SK-N-SH treated with all-trans-retinoic acid at 6 μM for 48 hours (cell line): ENCODE data around the gene DACT3.

ENCODE experiments used
- ATAC-seq: fragments of 200-7000 bp; cut with Tn5 transposase; 3 replicates; pipeline ENCODE4 v1.9.1; 2020; ENCODE audit warnings: mild to moderate bottlenecking, moderate library complexity
- ARNTL ChIP-seq: fragments of 450-650 bp; formaldehyde crosslinking; IDR thresholded peaks from 2 replicates; pipeline ENCODE4 v1.5.0; 2020; ENCODE audit warnings: low read depth, mild to moderate bottlenecking, moderate library complexity, borderline replicate concordance
- BACH2 ChIP-seq: fragments of 250-450 bp; sonication (Bioruptor Pico); IDR thresholded peaks from 2 replicates; pipeline ENCODE4 v1.9.0; 2021; ENCODE audit warnings: mild to moderate bottlenecking, borderline replicate concordance
- CSDC2 ChIP-seq: fragments of 250-450 bp; sonication (Bioruptor Pico); IDR thresholded peaks from 2 replicates; pipeline ENCODE4 v1.5.0; 2020; ENCODE audit warnings: mild to moderate bottlenecking, moderate library complexity
- ESRRG ChIP-seq: fragments of 250-450 bp; sonication (Bioruptor Pico); IDR thresholded peaks from 2 replicates; pipeline ENCODE4 v1.6.1; 2021; ENCODE audit warnings: mild to moderate bottlenecking
- GLIS3 ChIP-seq: fragments of 250-450 bp; sonication (Bioruptor Pico); IDR thresholded peaks from 2 replicates; pipeline ENCODE4 v1.5.0; 2020; ENCODE audit warnings: mild to moderate bottlenecking, moderate library complexity
- ISL1 ChIP-seq: fragments of 250-450 bp; sonication (Bioruptor Pico); IDR thresholded peaks from 2 replicates; pipeline ENCODE4 v2.1.2; 2022; ENCODE audit warnings: mild to moderate bottlenecking, moderate library complexity
- OSR1 ChIP-seq: fragments of 250-450 bp; sonication (Bioruptor Pico); IDR thresholded peaks from 2 replicates; pipeline ENCODE4 v1.8.0; 2022; ENCODE audit warnings: moderate library complexity, mild to moderate bottlenecking, inconsistent platforms
- PPARA ChIP-seq: fragments of 250-450 bp; sonication (Bioruptor Pico); IDR thresholded peaks from 2 replicates; pipeline ENCODE4 v1.5.0; 2020; ENCODE audit warnings: mild to moderate bottlenecking, borderline replicate concordance
- RARB ChIP-seq: fragments of 250-450 bp; sonication (Bioruptor Pico); IDR thresholded peaks from 2 replicates; pipeline ENCODE4 v1.8.0; 2021; ENCODE audit warnings: mild to moderate bottlenecking, moderate library complexity
- SNAI2 ChIP-seq: fragments of 250-450 bp; sonication (Bioruptor Pico); IDR thresholded peaks from 2 replicates; pipeline ENCODE4 v1.5.0; 2020; ENCODE audit warnings: mild to moderate bottlenecking, moderate library complexity
- TCF4 ChIP-seq: fragments of 250-450 bp; sonication (Bioruptor Pico); IDR thresholded peaks from 2 replicates; pipeline ENCODE4 v1.8.0; 2021; ENCODE audit warnings: mild to moderate bottlenecking, moderate library complexity, borderline replicate concordance
- TOX ChIP-seq: fragments of 250-450 bp; sonication (Bioruptor Pico); IDR thresholded peaks from 2 replicates; pipeline ENCODE4 v1.8.0; 2021; ENCODE audit warnings: mild to moderate bottlenecking, moderate library complexity, borderline replicate concordance
- TSHZ2 ChIP-seq: fragments of 250-450 bp; sonication (Bioruptor Pico); IDR thresholded peaks from 2 replicates; pipeline ENCODE4 v1.5.0; 2020; ENCODE audit warnings: mild to moderate bottlenecking, moderate library complexity
- ZC3H10 ChIP-seq: fragments of 250-450 bp; sonication (Bioruptor Pico); IDR thresholded peaks from 2 replicates; pipeline ENCODE4 v1.5.1; 2021; ENCODE audit warnings: mild to moderate bottlenecking, moderate library complexity
- ZFP3 ChIP-seq: fragments of 250-450 bp; sonication (Bioruptor Pico); IDR thresholded peaks from 2 replicates; pipeline ENCODE4 v1.5.0; 2020; ENCODE audit warnings: mild to moderate bottlenecking, moderate library complexity
- ZNF565 ChIP-seq: fragments of 450-650 bp; formaldehyde crosslinking; conservative IDR thresholded peaks from 2 replicates; pipeline ENCODE4 v1.5.0; 2020; ENCODE audit warnings: low read depth, mild to moderate bottlenecking, moderate library complexity
- ZNF70 ChIP-seq: fragments of 450-650 bp; formaldehyde crosslinking; IDR thresholded peaks from 2 replicates; pipeline ENCODE4 v1.5.0; 2020; ENCODE audit warnings: mild to moderate bottlenecking, moderate library complexity
- ZNF8 ChIP-seq: fragments of 450-650 bp; formaldehyde crosslinking; IDR thresholded peaks from 2 replicates; pipeline ENCODE4 v1.5.0; 2020; ENCODE audit warnings: mild to moderate bottlenecking, moderate library complexity
- TF ChIP-seq, protein P1 (sequence below): fragments of 250-450 bp; sonication (Bioruptor Pico); IDR thresholded peaks from 2 replicates; pipeline ENCODE4 v1.5.1; 2020; ENCODE audit warnings: low read depth, mild to moderate bottlenecking, moderate library complexity
- TF ChIP-seq, protein P2 (sequence below): fragments of 250-450 bp; sonication (Bioruptor Pico); IDR thresholded peaks from 2 replicates; pipeline ENCODE4 v1.8.0; 2020; ENCODE audit warnings: mild to moderate bottlenecking, moderate library complexity, borderline replicate concordance
- TF ChIP-seq, protein P3 (sequence below): fragments of 250-450 bp; sonication (Bioruptor Pico); IDR thresholded peaks from 2 replicates; pipeline ENCODE4 v1.5.1; 2021; ENCODE audit warnings: mild to moderate bottlenecking, moderate library complexity

DACT3 gene

DNA sequence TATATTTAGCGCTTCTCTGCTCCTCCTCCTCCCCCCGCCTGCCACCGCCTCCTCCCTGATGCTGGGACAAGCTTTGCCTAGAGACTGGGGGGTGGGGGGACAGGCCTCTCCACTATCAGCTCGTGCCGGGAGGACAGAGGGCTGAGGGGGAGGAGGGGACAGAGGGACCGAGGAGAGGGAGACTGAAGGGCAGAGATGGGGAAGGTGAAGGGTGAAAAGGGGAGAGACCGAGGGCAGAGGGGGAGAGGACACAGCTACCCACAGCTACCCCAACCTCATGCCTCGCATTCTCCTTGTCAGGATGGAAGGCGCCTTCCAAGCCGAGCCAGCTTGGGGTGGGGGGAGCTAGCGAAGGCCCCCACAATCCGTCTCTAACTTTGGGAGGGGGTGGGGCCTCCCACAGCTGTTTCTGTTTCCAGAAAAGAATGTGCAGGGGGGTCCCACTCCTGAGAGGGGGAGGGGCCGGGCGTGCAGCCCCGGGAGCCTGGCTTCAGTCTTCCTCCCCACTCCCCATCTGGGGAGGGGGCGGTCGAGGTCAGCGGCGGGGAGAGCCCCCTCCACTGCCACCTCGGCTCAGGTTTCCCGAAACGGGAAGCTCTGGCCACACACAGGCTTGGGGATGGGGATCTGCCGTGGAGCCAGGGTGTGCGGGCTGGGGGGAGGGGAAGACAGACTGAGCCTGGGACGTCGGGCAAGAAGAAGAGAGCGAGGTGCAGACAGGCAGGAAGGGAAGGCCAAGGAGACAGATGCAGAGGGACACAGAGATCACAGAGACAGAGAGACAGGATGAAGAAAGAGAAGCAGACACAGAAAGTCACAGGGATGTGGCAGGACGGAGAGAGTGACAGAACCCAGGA lies 1.6 kb downstream of the DACT3 start:
- TF ChIP-seq ZNF565, result no peak
- TF ChIP-seq BACH2, result no peak
- TF ChIP-seq ISL1 (CRISPR knock-in tag), result no peak
- no peak for TF ChIP-seq ZNF8 (CRISPR knock-in tag)
- no peak for TF ChIP-seq ZC3H10
- TF ChIP-seq PPARA (CRISPR knock-in tag), result no peak
- TF ChIP-seq CSDC2, result no peak
- TF ChIP-seq TSHZ2, result no peak
- TF ChIP-seq SNAI2 (CRISPR knock-in tag), result no peak
- TF ChIP-seq RARB (CRISPR knock-in tag), result no peak
- TF ChIP-seq, protein P1, sequence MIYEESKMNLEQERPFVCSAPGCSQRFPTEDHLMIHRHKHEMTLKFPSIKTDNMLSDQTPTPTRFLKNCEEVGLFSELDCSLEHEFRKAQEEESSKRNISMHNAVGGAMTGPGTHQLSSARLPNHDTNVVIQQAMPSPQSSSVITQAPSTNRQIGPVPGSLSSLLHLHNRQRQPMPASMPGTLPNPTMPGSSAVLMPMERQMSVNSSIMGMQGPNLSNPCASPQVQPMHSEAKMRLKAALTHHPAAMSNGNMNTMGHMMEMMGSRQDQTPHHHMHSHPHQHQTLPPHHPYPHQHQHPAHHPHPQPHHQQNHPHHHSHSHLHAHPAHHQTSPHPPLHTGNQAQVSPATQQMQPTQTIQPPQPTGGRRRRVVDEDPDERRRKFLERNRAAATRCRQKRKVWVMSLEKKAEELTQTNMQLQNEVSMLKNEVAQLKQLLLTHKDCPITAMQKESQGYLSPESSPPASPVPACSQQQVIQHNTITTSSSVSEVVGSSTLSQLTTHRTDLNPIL, result no peak
- no peak for TF ChIP-seq GLIS3 (CRISPR knock-in tag)
- no peak for TF ChIP-seq ARNTL (CRISPR knock-in tag)
- no peak for TF ChIP-seq ESRRG (CRISPR knock-in tag)
- TF ChIP-seq TCF4 (CRISPR knock-in tag), result no peak
- no peak for TF ChIP-seq TOX (CRISPR knock-in tag)
- peak; percentile 9 for ATAC-seq

GRCh38 chr19:46656541-46656940 lies 4.4 kb downstream of the DACT3 start:
- TF ChIP-seq ESRRG (CRISPR knock-in tag) (no peak), RARB (CRISPR knock-in tag) (no peak), CSDC2 (no peak), OSR1 (CRISPR knock-in tag) (no peak)
- TF ChIP-seq, protein P1, result no peak
- ATAC-seq, result no peak

GRCh38 chr19:46654621-46655152 lies 6.3 kb downstream of the DACT3 start:
- no peak for TF ChIP-seq ZFP3 (CRISPR knock-in tag)
- TF ChIP-seq, protein P2, sequence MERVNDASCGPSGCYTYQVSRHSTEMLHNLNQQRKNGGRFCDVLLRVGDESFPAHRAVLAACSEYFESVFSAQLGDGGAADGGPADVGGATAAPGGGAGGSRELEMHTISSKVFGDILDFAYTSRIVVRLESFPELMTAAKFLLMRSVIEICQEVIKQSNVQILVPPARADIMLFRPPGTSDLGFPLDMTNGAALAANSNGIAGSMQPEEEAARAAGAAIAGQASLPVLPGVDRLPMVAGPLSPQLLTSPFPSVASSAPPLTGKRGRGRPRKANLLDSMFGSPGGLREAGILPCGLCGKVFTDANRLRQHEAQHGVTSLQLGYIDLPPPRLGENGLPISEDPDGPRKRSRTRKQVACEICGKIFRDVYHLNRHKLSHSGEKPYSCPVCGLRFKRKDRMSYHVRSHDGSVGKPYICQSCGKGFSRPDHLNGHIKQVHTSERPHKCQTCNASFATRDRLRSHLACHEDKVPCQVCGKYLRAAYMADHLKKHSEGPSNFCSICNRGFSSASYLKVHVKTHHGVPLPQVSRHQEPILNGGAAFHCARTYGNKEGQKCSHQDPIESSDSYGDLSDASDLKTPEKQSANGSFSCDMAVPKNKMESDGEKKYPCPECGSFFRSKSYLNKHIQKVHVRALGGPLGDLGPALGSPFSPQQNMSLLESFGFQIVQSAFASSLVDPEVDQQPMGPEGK, result no peak
- no peak for TF ChIP-seq ARNTL (CRISPR knock-in tag)
- TF ChIP-seq, protein P3, sequence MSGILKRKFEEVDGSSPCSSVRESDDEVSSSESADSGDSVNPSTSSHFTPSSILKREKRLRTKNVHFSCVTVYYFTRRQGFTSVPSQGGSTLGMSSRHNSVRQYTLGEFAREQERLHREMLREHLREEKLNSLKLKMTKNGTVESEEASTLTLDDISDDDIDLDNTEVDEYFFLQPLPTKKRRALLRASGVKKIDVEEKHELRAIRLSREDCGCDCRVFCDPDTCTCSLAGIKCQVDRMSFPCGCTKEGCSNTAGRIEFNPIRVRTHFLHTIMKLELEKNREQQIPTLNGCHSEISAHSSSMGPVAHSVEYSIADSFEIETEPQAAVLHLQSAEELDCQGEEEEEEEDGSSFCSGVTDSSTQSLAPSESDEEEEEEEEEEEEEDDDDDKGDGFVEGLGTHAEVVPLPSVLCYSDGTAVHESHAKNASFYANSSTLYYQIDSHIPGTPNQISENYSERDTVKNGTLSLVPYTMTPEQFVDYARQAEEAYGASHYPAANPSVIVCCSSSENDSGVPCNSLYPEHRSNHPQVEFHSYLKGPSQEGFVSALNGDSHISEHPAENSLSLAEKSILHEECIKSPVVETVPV (CRISPR knock-in tag), result no peak
- TF ChIP-seq CSDC2, result no peak
- TF ChIP-seq ZNF70 (CRISPR knock-in tag), result no peak
- TF ChIP-seq ZNF565, result no peak
- TF ChIP-seq ZNF8 (CRISPR knock-in tag), result no peak
- TF ChIP-seq TOX (CRISPR knock-in tag), result no peak
- TF ChIP-seq OSR1 (CRISPR knock-in tag), result no peak
- ATAC-seq, result no peak
